Stimulated activated CD4-positive, alpha-beta T cell treated with anti-CD3 and anti-CD28 coated beads, Interleukin-15, amount 100 ng/mL, for 24 hours (primary cell): ENCODE results near the gene PDGFC.

ENCODE experiments used
- DNase-seq: peaks from one replicate; pipeline ENCODE4 v3.0.0-alpha.2; 2020

Gene PDGFC

DNA sequence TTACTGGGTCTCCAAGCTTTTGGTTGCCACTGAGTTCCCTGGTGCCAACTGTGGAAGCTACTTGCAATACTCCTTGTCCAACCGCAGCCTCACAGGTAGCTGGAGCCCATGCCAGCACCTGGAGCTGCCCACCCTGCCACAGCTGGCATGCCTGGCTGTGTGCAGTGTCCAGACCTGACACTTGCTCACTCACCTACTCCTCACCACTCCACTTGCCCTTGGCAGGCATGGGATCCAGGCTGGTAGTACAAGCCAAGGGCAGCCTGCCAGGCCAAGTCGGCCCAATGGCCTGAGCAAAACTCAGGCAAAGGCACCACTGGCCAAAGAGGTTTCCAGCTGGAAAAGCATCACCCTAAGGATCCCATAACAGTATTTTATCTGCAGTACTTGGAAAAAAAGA is 246.3 kb downstream of the PDGFC start:
- DNase-seq: no peak

- no peak for DNase-seq
Measured at GRCh38 chr4:156723951-156724668, 247.5 kb downstream of the PDGFC start.

GRCh38 chr4:156718226-156718625 is 253.4 kb downstream of the PDGFC start:
- DNase-seq: no peak

DNA sequence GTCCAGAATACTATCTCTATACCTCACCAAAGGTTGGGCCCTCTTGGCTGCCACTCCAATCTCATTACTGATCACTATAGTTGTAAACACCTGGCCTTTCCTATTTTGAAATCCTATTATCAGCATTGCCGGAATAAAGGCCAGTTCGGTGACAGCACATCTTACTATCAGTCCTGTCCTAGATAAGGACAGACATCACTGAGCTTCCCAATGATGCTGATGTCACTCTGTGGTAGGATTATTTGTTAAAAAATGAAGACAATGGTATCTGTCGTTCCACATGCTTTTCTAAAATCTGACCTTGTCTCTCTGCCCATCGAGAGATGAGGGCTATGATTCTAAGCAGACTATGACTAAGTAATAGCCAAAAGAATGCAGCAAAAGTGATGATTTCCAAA is 260.4 kb downstream of the PDGFC start:
- no peak for DNase-seq
